Fibroblast of lung (primary cell): ENCODE measurements around the gene PCDH9.

Source experiments
- EZH2 ChIP-seq: IDR thresholded peaks from 2 replicates; pipeline ENCODE4 v1.5.1; 2012; ENCODE audit warnings: low read length, control low read depth, mild to moderate bottlenecking; ENCODE audit errors: missing control alignments
- TF ChIP-seq, protein P1 (sequence below), 2 donors: IDR thresholded peaks in 1 of 2; conservative IDR thresholded peaks in 1 of 2; 1 replicate in 1 of 2; 2 replicates in 1 of 2; pipeline ENCODE4 v1.5.1; 2011 to 2012; ENCODE audit warnings: low read length in 2 of 2, control low read depth in 1 of 2, inconsistent platforms in 1 of 2, low read depth in 1 of 2, mild to moderate bottlenecking in 1 of 2

DNA sequence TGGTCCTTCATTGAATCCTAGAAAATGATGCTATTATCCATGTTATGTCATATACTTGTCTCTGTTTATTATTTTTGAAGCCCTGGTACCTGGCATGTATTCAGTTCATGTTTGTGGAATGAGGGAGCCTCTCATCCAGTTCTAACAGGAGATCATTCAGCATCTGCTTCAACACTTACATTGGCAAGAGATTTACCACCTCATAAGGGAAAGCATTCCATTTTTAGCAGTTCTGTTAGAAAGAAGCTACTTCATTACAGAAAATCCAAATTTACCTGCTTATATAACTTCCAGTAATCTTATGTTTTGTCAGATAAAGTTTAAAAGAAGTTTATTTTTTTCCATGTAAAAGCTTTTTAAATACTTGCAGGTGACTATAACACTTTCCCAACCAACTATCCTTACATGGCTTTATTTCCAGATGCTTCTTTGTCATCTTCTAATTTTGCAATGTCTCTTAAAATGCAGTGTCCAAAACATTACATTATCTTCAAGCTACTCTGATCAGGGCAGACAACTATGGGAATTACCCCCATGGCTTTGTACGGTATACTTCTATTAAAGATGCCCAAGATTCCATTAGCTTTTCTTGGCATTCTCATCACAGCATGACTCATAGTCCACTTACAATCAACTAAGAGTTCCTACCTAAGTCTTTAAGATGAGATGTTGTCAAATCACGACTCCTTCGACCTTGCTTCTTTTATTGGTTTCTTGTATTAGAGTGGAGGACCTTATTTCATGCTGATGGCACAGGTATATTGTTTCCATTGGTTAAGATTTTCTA, 262.1 kb downstream of the PCDH9 start:
- TF ChIP-seq, protein P1, sequence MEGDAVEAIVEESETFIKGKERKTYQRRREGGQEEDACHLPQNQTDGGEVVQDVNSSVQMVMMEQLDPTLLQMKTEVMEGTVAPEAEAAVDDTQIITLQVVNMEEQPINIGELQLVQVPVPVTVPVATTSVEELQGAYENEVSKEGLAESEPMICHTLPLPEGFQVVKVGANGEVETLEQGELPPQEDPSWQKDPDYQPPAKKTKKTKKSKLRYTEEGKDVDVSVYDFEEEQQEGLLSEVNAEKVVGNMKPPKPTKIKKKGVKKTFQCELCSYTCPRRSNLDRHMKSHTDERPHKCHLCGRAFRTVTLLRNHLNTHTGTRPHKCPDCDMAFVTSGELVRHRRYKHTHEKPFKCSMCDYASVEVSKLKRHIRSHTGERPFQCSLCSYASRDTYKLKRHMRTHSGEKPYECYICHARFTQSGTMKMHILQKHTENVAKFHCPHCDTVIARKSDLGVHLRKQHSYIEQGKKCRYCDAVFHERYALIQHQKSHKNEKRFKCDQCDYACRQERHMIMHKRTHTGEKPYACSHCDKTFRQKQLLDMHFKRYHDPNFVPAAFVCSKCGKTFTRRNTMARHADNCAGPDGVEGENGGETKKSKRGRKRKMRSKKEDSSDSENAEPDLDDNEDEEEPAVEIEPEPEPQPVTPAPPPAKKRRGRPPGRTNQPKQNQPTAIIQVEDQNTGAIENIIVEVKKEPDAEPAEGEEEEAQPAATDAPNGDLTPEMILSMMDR (conservative IDR thresholded peaks at IDR 0.05 in 1 of 2, IDR thresholded peaks at IDR 0.05 in 1 of 2; ENCODE audit: low read depth in 1 of 2, low read length in 2 of 2): no peak
- no peak for TF ChIP-seq EZH2
